ENCODE data around the gene HDAC10.

DNA sequence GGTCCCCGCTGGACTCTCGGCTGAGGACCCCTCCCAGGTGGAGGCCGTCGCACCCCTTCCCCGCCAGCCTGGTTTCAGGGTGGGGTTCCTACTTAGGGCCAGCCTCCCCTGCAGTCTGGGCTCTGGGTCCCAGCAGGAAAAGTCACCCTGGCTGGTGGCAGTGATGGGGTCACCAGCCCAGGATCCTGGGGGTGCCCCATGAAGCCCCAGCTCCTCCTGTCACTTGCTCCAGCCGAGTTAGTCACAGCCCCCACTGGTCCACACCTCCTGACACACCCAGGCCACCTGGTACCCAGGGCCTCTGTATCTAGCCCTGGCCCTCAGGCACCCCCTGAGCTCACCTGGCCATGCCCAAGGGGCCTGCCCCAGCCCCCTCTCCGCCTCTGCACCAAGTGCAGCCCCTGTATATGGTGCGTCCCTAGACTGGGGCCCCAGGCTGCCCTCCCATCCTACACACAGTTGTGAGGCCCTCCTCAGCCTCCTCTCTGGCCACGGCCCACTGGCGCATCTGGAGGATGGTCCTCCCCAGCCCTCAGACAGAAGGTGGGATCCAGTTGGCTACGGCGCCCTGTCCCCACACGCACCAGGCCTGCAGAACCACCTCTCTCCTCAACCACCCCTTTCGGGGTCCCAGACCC lies 49.7 kb upstream of the HDAC10 start:
- TF ChIP-seq, protein P1, sequence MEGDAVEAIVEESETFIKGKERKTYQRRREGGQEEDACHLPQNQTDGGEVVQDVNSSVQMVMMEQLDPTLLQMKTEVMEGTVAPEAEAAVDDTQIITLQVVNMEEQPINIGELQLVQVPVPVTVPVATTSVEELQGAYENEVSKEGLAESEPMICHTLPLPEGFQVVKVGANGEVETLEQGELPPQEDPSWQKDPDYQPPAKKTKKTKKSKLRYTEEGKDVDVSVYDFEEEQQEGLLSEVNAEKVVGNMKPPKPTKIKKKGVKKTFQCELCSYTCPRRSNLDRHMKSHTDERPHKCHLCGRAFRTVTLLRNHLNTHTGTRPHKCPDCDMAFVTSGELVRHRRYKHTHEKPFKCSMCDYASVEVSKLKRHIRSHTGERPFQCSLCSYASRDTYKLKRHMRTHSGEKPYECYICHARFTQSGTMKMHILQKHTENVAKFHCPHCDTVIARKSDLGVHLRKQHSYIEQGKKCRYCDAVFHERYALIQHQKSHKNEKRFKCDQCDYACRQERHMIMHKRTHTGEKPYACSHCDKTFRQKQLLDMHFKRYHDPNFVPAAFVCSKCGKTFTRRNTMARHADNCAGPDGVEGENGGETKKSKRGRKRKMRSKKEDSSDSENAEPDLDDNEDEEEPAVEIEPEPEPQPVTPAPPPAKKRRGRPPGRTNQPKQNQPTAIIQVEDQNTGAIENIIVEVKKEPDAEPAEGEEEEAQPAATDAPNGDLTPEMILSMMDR (IDR thresholded peaks at IDR 0.05) = no peak
- no peak for TF ChIP-seq POLR2A (IDR thresholded peaks at IDR 0.05)
